ENCODE data around the gene ARNT2.

DNA sequence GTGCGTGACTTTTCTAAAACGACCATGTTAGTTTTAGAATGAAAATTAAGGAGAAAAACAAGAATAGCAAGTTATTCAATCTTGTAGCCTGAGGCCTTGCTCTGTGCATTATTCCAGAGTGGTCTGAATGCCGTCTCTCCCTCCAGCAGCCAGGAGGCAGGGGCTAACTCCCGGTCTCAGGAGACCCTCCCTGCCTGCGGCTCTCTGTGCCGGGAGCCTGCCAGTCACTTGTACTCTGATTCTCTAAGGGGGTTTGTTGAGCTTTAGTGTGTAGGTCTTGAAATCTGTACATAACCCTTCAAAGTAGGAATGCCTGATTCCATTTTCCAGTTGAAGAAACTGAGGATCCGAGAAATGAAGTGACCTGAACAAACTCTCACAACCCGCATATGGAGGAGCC, 97.3 kb downstream of the ARNT2 start:
- TF ChIP-seq, protein P1, sequence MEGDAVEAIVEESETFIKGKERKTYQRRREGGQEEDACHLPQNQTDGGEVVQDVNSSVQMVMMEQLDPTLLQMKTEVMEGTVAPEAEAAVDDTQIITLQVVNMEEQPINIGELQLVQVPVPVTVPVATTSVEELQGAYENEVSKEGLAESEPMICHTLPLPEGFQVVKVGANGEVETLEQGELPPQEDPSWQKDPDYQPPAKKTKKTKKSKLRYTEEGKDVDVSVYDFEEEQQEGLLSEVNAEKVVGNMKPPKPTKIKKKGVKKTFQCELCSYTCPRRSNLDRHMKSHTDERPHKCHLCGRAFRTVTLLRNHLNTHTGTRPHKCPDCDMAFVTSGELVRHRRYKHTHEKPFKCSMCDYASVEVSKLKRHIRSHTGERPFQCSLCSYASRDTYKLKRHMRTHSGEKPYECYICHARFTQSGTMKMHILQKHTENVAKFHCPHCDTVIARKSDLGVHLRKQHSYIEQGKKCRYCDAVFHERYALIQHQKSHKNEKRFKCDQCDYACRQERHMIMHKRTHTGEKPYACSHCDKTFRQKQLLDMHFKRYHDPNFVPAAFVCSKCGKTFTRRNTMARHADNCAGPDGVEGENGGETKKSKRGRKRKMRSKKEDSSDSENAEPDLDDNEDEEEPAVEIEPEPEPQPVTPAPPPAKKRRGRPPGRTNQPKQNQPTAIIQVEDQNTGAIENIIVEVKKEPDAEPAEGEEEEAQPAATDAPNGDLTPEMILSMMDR (IDR thresholded peaks at IDR 0.05 in 2 of 3, conservative IDR thresholded peaks at IDR 0.05 in 1 of 3; ENCODE audit: control insufficient read depth in 2 of 3, extremely low read depth in 1 of 3, insufficient read depth in 1 of 3, low read depth in 3 of 3, low read length in 3 of 3), result no peak
- TF ChIP-seq SREBF2 (IDR thresholded peaks at IDR 0.05; ENCODE audit: low read length), result no peak
- TF ChIP-seq SMC3 (IDR thresholded peaks at IDR 0.05; ENCODE audit: borderline replicate concordance, low read length), result no peak
- TF ChIP-seq JUNB (IDR thresholded peaks at IDR 0.05), result no peak
- TF ChIP-seq MLLT1 (IDR thresholded peaks at IDR 0.05), result no peak
- no peak for TF ChIP-seq TAF1 (IDR thresholded peaks at IDR 0.05; ENCODE audit: borderline replicate concordance, low read depth, low read length)
- no peak for TF ChIP-seq YY1 (IDR thresholded peaks at IDR 0.05; ENCODE audit: low read depth, low read length)
- TF ChIP-seq EP300 (IDR thresholded peaks at IDR 0.05; ENCODE audit: borderline replicate concordance in 1 of 2, control insufficient read depth in 1 of 2, low read depth in 2 of 2, low read length in 2 of 2), result no peak
- TF ChIP-seq, protein P2, sequence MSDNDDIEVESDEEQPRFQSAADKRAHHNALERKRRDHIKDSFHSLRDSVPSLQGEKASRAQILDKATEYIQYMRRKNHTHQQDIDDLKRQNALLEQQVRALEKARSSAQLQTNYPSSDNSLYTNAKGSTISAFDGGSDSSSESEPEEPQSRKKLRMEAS (IDR thresholded peaks at IDR 0.05; ENCODE audit: low read depth, low read length), result no peak
- TF ChIP-seq SUPT20H (IDR thresholded peaks at IDR 0.05; ENCODE audit: borderline replicate concordance, control insufficient read depth, low read depth, low read length), result no peak
- no peak for TF ChIP-seq BRCA1 (IDR thresholded peaks at IDR 0.05; ENCODE audit: low read depth, low read length)
- TF ChIP-seq CHD1 (IDR thresholded peaks at IDR 0.05; ENCODE audit: low read depth, low read length), result no peak
- TF ChIP-seq EED (IDR thresholded peaks at IDR 0.05; ENCODE audit: low read depth), result no peak
- TF ChIP-seq SRF (IDR thresholded peaks at IDR 0.05; ENCODE audit: low read depth in 2 of 2, low read length in 2 of 2), result no peak

All from GM12878 (cell line).